NCI-H2196 treated with DMSO at 0.1 percent for 48 hours (cell line): ENCODE data around the gene CHEK1.
"Not testable (repeated sequence)": the region's sequence is repeated elsewhere in the genome, so short reads cannot be mapped to it uniquely, and the experiment has no call there.

ENCODE experiments used
- DNase-seq: peaks from one replicate; lab custom pipeline; 2025; ENCODE audit not compliant: unreplicated experiment; lab: John Stamatoyannopoulos, UW

The CHEK1 gene

GRCh38 chr11:125690006-125690405 is 65.0 kb downstream of the CHEK1 start:
- no peak for DNase-seq

DNA sequence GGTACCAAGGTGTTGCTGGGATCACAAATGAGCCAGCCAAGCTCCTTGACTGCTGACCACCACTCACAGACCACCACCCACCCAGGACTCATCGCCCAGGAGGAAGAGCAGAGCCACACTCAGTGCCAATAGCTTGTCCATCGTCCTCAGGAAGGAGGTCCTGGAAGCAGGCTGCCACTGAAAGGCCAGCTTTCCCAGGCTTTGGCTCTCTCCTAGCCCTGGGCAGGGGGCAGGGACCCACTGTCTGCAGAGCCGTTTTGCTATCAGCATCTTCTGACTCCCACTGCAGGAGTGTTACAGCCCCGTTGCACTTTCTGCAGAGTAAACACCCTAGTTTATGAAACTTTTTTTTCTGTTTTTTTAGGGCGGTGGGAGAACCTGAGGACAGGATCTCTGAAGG is 67.9 kb downstream of the CHEK1 start:
- DNase-seq: no peak

DNA sequence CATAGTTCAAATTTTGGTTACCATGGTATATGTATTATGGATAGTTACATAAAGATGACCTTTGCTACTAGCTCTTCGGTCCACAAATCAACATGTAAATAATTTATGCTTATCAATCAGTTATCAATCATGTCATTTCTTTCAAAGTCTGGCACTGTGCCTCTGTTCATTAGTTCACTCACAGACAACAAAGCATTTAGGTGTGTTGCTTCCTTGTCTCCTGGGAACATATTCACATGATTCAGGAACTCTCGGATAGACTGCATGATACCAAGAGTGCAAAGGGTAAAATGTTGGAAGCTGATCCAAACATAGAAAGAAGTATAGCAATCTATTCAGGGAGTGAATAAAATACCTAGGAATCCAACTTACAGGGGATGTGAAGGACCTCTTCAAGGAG is 70.0 kb downstream of the CHEK1 start:
- no peak for DNase-seq

DNA sequence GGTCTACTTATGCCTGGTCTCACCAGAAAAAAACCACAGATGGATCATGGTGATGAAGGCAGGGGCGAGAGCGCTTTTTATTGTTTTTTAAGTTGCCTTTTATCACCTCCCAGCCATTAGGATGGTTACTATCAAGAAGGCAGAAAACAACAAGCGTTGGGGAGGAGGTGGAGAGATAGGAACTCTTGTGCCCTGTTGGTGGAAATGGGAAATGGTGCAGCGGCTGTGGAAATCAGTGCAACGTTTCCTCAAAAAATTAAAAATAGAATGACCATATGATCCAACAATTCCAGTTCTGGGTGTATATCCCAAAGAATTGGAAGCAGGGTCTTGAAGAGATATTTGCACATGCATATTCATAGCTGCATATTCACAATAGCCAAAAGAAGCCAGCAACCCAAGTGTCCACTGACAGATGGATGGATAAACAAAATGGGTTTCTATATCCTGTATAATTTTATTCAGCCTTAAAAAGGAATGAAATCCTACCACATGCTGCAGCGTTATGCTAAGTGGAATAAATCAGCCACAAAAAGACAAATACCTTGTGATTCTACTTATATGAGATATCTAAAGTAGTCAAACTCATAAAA is 76.2 kb downstream of the CHEK1 start:
- no peak for DNase-seq

DNA sequence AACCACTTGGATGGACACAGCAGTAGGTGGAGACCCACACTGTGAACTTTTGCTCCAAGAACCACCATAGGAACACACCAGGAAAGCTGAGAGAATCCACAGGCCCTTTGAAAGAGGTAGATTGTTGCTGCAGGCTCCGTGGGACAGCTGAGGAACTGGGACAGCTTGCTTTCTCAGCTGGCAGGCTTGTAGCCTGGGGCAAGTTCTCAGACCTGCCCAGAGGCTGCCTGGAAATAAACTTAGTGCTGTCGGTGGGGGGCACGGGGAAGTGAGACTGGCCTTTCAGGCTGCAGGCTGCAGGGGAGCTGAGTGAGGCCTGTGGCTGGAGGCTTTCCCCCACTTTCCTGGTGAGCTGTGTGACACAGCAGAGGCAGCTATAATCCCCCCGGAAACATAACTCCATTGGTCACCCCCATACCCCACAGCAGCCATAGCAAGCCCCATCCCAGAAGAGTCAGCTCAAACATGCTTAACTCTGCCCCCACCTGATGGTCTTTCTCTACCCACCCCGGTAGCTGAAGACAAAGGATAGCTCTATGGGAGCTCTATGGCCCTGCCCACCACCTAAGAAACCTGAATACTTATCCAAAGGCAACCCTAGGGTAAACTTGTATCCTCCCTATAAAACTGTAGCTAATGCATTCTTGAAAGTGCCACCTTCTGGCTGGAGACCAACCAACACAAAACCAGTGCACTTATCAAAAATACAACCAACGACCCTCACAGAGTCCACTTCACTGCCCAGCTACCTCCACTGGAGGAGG is 77.1 kb downstream of the CHEK1 start:
- no peak for DNase-seq

DNA sequence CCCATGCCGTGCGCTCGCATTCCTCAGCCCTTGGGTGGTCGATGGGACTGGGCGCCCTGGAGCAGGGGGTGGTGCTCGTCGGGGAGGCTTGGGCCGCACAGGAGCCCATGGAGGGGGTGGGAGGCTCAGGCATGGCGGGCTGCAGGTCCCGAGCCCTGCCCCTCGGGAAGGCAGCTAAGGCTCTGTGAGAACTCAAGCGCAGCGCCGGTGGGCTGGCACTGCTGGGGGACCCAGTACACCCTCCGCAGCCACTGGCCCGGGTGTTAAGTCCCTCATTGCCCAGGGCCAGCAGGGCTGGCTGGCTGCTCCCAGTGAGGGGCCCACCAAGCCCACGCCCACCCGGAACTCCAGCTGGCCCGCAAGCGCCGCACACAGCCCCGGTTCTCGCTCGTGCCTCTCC is 79.7 kb downstream of the CHEK1 start:
- DNase-seq: not testable (repeated sequence)

DNA sequence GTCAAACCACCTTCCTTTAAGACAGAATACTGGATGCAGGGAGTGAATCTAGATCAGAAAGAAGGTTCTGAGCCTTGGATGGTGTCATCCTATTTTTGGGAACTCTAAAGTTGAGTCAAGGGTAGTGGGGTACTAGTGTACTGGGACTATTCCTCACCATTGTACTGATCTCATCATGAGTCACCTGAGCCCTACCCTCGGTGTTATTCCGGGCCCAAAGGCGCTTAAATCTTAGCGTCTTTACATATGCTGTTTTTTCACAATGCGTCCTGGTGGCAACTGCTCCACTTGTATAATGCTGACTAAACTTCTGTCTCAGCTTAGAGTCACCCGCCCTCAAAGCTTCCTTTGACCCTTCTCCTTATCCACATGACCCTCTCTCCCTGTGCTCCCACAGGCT is 95.8 kb downstream of the CHEK1 start:
- DNase-seq: no peak

GRCh38 chr11:125724125-125724524 is 99.2 kb downstream of the CHEK1 start:
- DNase-seq: no peak
